A549 (cell line): Measurements from ENCODE around the gene TBC1D1.

Experiments
- BHLHE40 ChIP-seq: IDR thresholded peaks from 2 replicates; pipeline ENCODE4 v1.6.1; 2012; ENCODE audit warnings: low read depth, low read length, inconsistent platforms
- CBX2 ChIP-seq: fragments of 200-600 bp; sonication (generic); IDR thresholded peaks from 2 replicates; pipeline ENCODE4 v1.6.1; 2016; ENCODE audit warnings: low read depth, mild to moderate bottlenecking, borderline replicate concordance
- CTCF ChIP-seq: fragments of >200 bp; sonication (Bioruptor Twin); formaldehyde crosslinking; IDR thresholded peaks from 3 replicates; pipeline ENCODE4 v1.5.1; 2016
- EP300 ChIP-seq, 2 experiments: fragments of >200 bp; sonication (Bioruptor Twin); formaldehyde crosslinking; IDR thresholded peaks; 2 replicates in 1 of 2; 3 replicates in 1 of 2; pipeline ENCODE4 v1.6.1; 2016 to 2017
- JUN ChIP-seq, 2 experiments: fragments of >200 bp; sonication (Bioruptor Twin); formaldehyde crosslinking; IDR thresholded peaks; 2 replicates in 1 of 2; 3 replicates in 1 of 2; pipeline ENCODE4 v1.6.1; 2016 to 2017
- JUNB ChIP-seq: fragments of >200 bp; sonication (Bioruptor Twin); formaldehyde crosslinking; IDR thresholded peaks from 2 replicates; pipeline ENCODE4 v1.6.1; 2016
- MAZ ChIP-seq: fragments of 150-350 bp; IDR thresholded peaks from 2 replicates; pipeline ENCODE4 v1.6.1; 2014; ENCODE audit warnings: antibody characterized with exemption, low read depth, low read length, borderline replicate concordance
- RCOR1 ChIP-seq: fragments of 150-350 bp; IDR thresholded peaks from 2 replicates; pipeline ENCODE4 v1.6.1; 2014; ENCODE audit warnings: antibody characterized with exemption, low read length, low read depth

GRCh38 chr4:37882665-37883296, 8.1 kb upstream of the TBC1D1 start:
- TF ChIP-seq BHLHE40 (no peak), JUN (IDR thresholded peaks at IDR 0.05) (no peak), MAZ (no peak), CTCF (no peak), RCOR1 (no peak), JUNB (no peak), CBX2 (no peak), EP300 (IDR thresholded peaks at IDR 0.05) (no peak)
